PC-9 (cell line): ENCODE results near the gene ZSWIM9. TPM values are rescaled to one million over a fixed set of nuclear protein-coding genes. Genes with fewer than 3 reads are reported as not detected.

Source experiments
- BruUV-seq: library from RNA; stranded (reverse); fragments of 400-500 nt; replicated peaks from 2 replicates; lab custom pipeline; 2021; lab: Mats Ljungman, UMichigan
- CTCF ChIA-PET: fragments of 300-600 bp; sonication (Branson Sonifier 250); formaldehyde crosslinking; loops from one replicate; lab custom pipeline; 2022; ENCODE audit warnings: antibody characterized with exemption; lab: Charles Lee
- POLR2A ChIA-PET: fragments of 300-600 bp; sonication (Branson Sonifier 250); formaldehyde crosslinking; loops from one replicate; lab custom pipeline; 2022; ENCODE audit warnings: antibody characterized with exemption; ENCODE audit not compliant: unreplicated experiment; lab: Charles Lee
- DNase-seq, 2 experiments: peaks; one replicate each; pipeline versions ENCODE4 v3.0.0 to v3.0.0-alpha.2; 2015 to 2022; ENCODE audit warnings: mixed read lengths in 1 of 2
- H2AFZ ChIP-seq: fragments of 200-600 bp; sonication (generic); 2 replicates; pipeline ENCODE4 v1.8.1; 2017; ENCODE audit warnings: antibody characterized with exemption
- H3F3A ChIP-seq: fragments of 200-600 bp; sonication (generic); 2 replicates; pipeline ENCODE4 v1.8.1; 2017; ENCODE audit warnings: antibody characterized with exemption, mild to moderate bottlenecking, low read depth; ENCODE audit not compliant: insufficient read depth
- H3K27ac ChIP-seq: fragments of 200-600 bp; sonication (generic); 2 replicates; pipeline ENCODE4 v1.6.1; 2016; ENCODE audit warnings: mixed run types
- H3K27me3 ChIP-seq: fragments of 200-600 bp; sonication (generic); 2 replicates; pipeline ENCODE4 v1.6.1; 2016; ENCODE audit warnings: low read depth, mixed run types; ENCODE audit not compliant: insufficient read depth
- H3K36me3 ChIP-seq: fragments of 200-600 bp; sonication (generic); 2 replicates; pipeline ENCODE4 v1.6.1; 2016; ENCODE audit warnings: low read depth, mixed run types
- H3K4me1 ChIP-seq: fragments of 200-600 bp; sonication (generic); replicated peaks from 2 replicates; pipeline ENCODE4 v1.6.1; 2016; ENCODE audit warnings: mixed run types; ENCODE audit not compliant: insufficient read depth
- H3K4me2 ChIP-seq: fragments of 200-600 bp; sonication (generic); 2 replicates; pipeline ENCODE4 v1.6.1; 2017; ENCODE audit warnings: mixed run types
- H3K4me3 ChIP-seq: fragments of 200-600 bp; sonication (generic); 2 replicates; pipeline ENCODE4 v1.6.1; 2016; ENCODE audit warnings: mixed run types
- H3K79me2 ChIP-seq: fragments of 200-600 bp; sonication (generic); 2 replicates; pipeline ENCODE4 v1.6.1; 2017; ENCODE audit warnings: low read depth, mixed run types
- H3K9me2 ChIP-seq: fragments of 200-600 bp; sonication (generic); 2 replicates; pipeline ENCODE4 v1.8.1; 2017; ENCODE audit warnings: mild to moderate bottlenecking; ENCODE audit not compliant: insufficient read depth
- H3K9me3 ChIP-seq: fragments of 200-600 bp; sonication (generic); 2 replicates; pipeline ENCODE4 v1.8.1; 2016; ENCODE audit warnings: low read depth; ENCODE audit not compliant: insufficient read depth
- H4K20me1 ChIP-seq: fragments of 200-600 bp; sonication (generic); 2 replicates; pipeline ENCODE4 v1.8.1; 2017; ENCODE audit not compliant: insufficient read depth
- EZH2 ChIP-seq: fragments of 200-600 bp; sonication (generic); IDR thresholded peaks from 2 replicates; pipeline ENCODE4 v1.8.0; 2017; ENCODE audit warnings: antibody characterized with exemption, low read depth
- intact Hi-C: fragments of 100-400 bp; cut with micrococcal nuclease; formaldehyde crosslinking; loops from one replicate; pipeline ENCODE4 v1.10.0; 2022; ENCODE audit not compliant: unreplicated experiment
- total RNA-seq: library from RNA; stranded (reverse); gene quantifications from 2 replicates; pipeline ENCODE4 v1.2.3, GENCODE V29; 2021
- TF ChIP-seq, protein P1 (sequence below): fragments of 200-600 bp; sonication (generic); conservative IDR thresholded peaks from 2 replicates; pipeline ENCODE4 v1.6.1; 2017; ENCODE audit warnings: mixed run types, antibody characterized with exemption, mild to moderate bottlenecking, moderate library complexity

The ZSWIM9 gene
- total RNA-seq, 1 experiment from 2014 or later, result 8.3 TPM

DNA sequence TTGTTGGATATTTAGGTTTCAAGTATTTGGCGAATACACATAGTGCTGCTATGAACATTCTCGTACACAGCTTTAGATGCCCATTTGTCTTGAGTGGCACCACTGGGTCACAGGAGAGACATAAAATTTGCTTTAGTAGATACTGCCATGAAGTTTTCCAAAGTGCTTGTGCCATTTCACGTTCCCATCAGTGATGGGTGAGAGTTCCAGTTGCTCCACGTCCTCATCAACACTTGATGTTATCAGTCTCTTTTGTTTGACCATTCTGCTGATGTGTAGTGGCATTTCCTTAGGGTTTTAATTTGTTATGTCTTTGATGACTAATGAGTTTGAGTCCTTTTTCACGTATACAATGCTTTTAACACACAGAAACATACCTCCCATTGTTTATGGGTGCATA lies 11.0 kb downstream of the ZSWIM9 start:
- no peaks in the 10 kb centered on the region for H3K4me1 ChIP-seq
- H2AFZ ChIP-seq, result no peak overlapping the region
- H3K4me3 ChIP-seq, result no peak overlapping the region
- H4K20me1 ChIP-seq, result no peaks in the 10 kb centered on the region
- intact Hi-C loops, result no loop called here
- H3K79me2 ChIP-seq, result no peaks in the 10 kb centered on the region
- ChIA-PET POLR2A (no interaction called here), CTCF (no interaction called here)
- H3K9me2 ChIP-seq, result no peaks in the 10 kb centered on the region
- 0 out of 2 replicates have a peak, but pooled peaks cover 7% of the 10 kb centered on the region for H3K9me3 ChIP-seq
- BruUV-seq, result no TSS peak
- H3K36me3 ChIP-seq, result peaks cover 9% of the 10 kb centered on the region; the same call in 1 of the 2 replicates
- H3F3A ChIP-seq, result peaks cover 9% of the 10 kb centered on the region; the same call in 1 of the 2 replicates
- DNase-seq, result no peak
- TF ChIP-seq EZH2, result no peak
- TF ChIP-seq, protein P1, sequence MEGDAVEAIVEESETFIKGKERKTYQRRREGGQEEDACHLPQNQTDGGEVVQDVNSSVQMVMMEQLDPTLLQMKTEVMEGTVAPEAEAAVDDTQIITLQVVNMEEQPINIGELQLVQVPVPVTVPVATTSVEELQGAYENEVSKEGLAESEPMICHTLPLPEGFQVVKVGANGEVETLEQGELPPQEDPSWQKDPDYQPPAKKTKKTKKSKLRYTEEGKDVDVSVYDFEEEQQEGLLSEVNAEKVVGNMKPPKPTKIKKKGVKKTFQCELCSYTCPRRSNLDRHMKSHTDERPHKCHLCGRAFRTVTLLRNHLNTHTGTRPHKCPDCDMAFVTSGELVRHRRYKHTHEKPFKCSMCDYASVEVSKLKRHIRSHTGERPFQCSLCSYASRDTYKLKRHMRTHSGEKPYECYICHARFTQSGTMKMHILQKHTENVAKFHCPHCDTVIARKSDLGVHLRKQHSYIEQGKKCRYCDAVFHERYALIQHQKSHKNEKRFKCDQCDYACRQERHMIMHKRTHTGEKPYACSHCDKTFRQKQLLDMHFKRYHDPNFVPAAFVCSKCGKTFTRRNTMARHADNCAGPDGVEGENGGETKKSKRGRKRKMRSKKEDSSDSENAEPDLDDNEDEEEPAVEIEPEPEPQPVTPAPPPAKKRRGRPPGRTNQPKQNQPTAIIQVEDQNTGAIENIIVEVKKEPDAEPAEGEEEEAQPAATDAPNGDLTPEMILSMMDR, result no peak
- no peaks in the 10 kb centered on the region for H3K27me3 ChIP-seq
- H3K27ac ChIP-seq, result no peak overlapping the region
- no peak overlapping the region for H3K4me2 ChIP-seq

- 0 out of 2 replicates have a peak, but pooled peaks cover 7% of the 10 kb centered on the region for H3K9me3 ChIP-seq
- no peaks in the 10 kb centered on the region for H3K79me2 ChIP-seq
- peaks cover 9% of the 10 kb centered on the region; the same call in 1 of the 2 replicates for H3K36me3 ChIP-seq
- no peaks in the 10 kb centered on the region for H4K20me1 ChIP-seq
- H3F3A ChIP-seq, result peaks cover 9% of the 10 kb centered on the region
- no peaks in the 10 kb centered on the region for H3K27me3 ChIP-seq
- no peak overlapping the region for H3K27ac ChIP-seq
- no TSS peak for BruUV-seq
- intact Hi-C loops, result no loop called here
- DNase-seq, result no peak
- POLR2A ChIA-PET, result no interaction called here
- no peak overlapping the region for H2AFZ ChIP-seq
- TF ChIP-seq, protein P1, result no peak
- no peak for TF ChIP-seq EZH2
- H3K4me1 ChIP-seq, result no peaks in the 10 kb centered on the region
- CTCF ChIA-PET, result no interaction called here
- H3K4me3 ChIP-seq, result no peak overlapping the region
- H3K4me2 ChIP-seq, result no peak overlapping the region
- no peaks in the 10 kb centered on the region for H3K9me2 ChIP-seq
Observed at GRCh38 chr19:48182434-48182833, 12.0 kb downstream of the ZSWIM9 start.

DNA sequence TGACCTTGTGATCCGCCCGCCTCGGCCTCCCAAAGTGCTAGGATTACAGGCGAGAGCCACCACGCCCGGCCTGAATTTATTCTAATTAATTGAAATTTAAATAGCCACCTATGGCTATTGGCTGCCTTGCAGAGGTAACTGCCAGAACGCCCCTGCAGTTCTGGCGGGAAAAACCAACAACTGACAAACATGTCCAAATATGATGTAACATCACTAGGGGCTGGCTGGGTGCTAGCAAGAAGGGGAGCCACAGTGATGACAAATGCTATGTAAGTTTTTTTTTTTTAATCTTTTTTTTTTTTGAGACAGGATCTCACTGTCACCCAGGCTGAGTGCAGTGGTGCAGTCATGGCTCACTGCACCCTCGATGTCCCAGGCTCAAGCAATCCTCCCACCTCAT lies 12.9 kb downstream of the ZSWIM9 start:
- Histone ChIP-seq H3K4me2 (no peak overlapping the region), H3K9me3 (0 out of 2 replicates have a peak, but pooled peaks cover 7% of the 10 kb centered on the region), H2AFZ (no peak overlapping the region), H3F3A (peaks cover 9% of the 10 kb centered on the region), H3K4me3 (no peak overlapping the region), H3K27me3 (no peaks in the 10 kb centered on the region), H3K27ac (no peak overlapping the region), H3K9me2 (no peaks in the 10 kb centered on the region), H3K36me3 (peaks cover 9% of the 10 kb centered on the region; the same call in 1 of the 2 replicates), H3K4me1 (no peaks in the 10 kb centered on the region), H4K20me1 (peaks cover 5% of the 10 kb centered on the region; the same call in 1 of the 2 replicates), H3K79me2 (no peaks in the 10 kb centered on the region)
- CTCF ChIA-PET, result no interaction called here
- BruUV-seq, result TSS peak; percentile 13
- no peak for DNase-seq
- intact Hi-C loops, result no loop called here
- POLR2A ChIA-PET, result no interaction called here
- TF ChIP-seq EZH2, result no peak
- TF ChIP-seq, protein P1, result no peak
